HG02943 (cell line): ENCODE measurements around the gene CXCR5.
"Not testable (repeated sequence)": the region's sequence is repeated elsewhere in the genome, so short reads cannot be mapped to it uniquely, and the experiment has no call there.

Source experiments
- ATAC-seq: cut with Tn5 transposase; IDR thresholded peaks from one replicate; pipeline ENCODE4 v1.9.1; 2021; ENCODE audit warnings: mild to moderate bottlenecking, low read depth, moderate library complexity; ENCODE audit not compliant: unreplicated experiment

The CXCR5 gene, protein sequence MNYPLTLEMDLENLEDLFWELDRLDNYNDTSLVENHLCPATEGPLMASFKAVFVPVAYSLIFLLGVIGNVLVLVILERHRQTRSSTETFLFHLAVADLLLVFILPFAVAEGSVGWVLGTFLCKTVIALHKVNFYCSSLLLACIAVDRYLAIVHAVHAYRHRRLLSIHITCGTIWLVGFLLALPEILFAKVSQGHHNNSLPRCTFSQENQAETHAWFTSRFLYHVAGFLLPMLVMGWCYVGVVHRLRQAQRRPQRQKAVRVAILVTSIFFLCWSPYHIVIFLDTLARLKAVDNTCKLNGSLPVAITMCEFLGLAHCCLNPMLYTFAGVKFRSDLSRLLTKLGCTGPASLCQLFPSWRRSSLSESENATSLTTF

GRCh38 chr11:118883368-118884071, at the start of gene CXCR5:
CXCR5 (plus strand) TSS chr11:118883892; CDS start chr11:118883942, 50 bp downstream.
- no peak for ATAC-seq

DNA sequence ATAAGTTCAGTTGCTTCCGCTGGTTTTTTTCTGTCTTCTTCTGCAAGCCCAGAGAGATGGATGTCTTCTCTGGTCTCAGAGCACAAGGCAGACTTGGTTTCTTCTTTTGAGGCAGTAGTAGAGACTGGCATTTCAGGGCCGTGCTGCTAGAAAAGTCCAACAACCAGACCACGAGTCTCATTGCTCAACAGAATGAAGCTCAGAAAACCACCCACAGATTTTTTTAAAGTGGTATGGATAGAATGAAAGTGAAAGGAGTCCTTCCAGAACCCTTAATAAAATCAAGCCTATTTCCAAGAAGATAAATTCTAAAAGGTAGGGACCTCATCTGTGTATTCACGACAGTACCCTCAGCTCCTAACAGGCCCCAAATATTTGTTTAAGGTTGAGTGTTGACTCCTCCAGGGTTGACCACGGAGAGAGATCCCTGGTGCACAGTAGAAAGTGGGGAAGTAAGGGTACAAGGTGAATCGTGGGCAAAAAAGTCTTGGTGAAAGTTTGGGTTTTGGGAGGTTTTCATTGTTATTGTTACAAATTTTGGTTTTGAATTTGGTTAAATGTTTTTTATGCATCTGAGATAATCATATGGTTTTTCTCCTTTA, 49.2 kb upstream of the CXCR5 start:
- no peak for ATAC-seq

DNA sequence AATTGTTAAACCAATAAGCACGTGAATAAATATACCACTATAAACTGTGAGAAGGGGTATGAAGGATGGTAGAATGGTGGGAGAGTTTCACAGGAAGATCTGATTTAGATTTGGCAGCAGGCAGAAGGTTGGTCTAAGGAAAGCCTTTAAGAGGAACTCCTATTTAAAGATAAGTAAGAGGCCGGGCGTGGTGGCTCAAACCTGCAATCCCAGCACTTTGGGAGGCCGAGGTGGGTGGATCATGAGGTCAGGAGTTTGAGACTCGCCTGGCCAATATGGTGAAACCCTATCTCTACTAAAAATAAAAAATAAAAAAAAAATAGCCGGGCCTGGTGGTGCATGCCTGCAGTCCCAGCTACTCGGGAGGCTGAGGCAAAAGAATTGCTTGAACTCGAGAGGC, 45.8 kb upstream of the CXCR5 start:
- ATAC-seq: no peak

- no peak for ATAC-seq
Observed at GRCh38 chr11:118838905-118839553, 44.7 kb upstream of the CXCR5 start.

GRCh38 chr11:118841469-118842242, 42.0 kb upstream of the CXCR5 start:
- no peak for ATAC-seq

- no peak for ATAC-seq
Observed at GRCh38 chr11:118842369-118842768, 41.3 kb upstream of the CXCR5 start.

DNA sequence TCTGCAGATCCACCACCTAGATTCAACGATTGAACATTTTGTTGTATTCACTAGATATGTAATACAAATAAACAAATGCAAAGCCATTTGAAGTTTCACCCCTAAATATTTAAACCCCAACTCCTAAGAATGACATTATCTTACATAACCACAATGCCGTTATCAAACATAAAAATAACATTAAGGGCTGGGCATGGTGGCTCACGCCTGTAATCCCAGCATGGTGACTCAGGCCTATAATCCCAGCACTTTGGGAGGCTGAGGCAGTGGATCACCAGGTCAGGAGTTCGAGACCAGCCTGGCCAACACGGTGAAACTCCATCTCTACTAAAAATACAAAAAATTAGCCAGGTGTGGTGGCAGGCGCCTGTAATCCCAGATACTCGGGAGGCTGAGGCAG, 40.8 kb upstream of the CXCR5 start:
- ATAC-seq: not testable (repeated sequence)

DNA sequence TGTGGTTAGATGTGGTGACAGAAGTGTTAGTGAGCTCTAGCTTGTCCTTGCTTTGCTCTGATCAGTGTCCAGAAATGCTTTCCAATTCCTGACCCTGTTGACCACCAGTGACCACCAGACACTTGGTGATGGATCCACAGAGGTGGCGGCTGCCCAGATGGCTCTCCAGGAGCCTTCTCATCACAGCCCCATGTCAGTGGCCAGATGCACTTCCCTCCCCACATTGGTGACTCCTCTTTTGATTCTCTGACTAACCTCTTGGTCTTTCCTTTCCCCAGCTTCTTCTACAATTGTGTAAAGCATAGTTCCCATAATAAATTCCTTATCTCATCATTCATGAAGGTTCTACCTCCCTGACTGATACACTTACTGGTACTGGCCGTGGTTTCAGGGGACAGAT, 40.1 kb upstream of the CXCR5 start:
- no peak for ATAC-seq

DNA sequence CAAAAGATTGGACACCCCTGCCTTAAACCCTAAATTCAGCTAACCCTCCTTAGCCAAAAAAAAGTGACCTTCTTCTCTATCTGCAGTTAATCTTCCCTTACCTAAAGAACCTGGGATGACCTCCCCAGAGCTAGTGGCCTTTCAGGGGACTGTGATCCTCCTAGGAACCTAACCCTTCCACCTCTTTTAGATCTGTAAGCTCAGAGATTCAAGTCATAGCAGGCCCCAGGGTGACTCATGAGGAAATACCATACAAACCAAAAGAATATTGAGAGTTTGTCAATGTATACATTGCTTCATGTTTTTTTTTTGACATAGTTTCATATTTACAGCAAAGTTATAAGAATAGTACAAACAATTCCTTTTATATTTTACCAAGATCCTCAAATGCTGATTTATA, 38.3 kb upstream of the CXCR5 start:
- no peak for ATAC-seq

GRCh38 chr11:118846181-118846935, 37.3 kb upstream of the CXCR5 start:
- ATAC-seq: no peak

DNA sequence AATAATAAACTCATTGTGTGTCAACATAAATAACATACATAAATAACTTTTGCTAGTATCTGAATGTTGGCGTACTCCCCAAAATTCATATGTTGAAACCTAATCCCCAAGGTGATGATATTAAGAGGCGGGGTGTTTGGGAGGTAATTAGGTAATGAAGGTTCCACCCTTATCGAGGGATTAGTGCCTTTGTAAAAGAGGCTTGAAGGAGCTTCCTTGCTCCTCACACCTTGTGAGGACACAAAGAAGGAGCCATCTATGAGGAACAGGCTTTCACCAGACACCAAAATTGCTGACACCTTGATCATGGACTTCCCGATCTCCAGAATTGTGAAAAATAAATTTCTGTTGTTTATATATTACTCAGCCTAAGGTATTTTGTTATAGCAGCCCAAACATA, 33.9 kb upstream of the CXCR5 start:
- no peak for ATAC-seq

GRCh38 chr11:118851970-118852369, 31.7 kb upstream of the CXCR5 start:
- no peak for ATAC-seq

- ATAC-seq: no peak
Observed at GRCh38 chr11:118853678-118854077, 30.0 kb upstream of the CXCR5 start.

DNA sequence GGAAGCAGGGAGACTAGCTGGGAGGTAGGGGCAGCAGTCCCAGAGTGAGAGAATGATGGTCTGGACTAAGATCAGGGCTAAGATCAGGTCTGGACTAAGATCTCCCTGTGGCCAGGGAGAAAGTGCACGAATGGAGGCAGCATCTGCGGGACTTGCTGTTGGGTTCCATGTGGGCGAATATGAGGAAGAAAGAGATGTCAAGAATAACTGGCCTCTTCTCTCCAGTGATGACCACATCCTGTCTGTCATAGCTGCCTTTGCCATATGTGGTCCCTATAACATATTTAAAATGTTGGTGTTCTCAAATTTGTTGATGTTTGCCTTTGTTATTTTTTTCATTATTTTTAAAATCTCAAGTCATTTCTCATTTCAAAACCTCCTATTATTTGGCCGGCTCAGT, 27.4 kb upstream of the CXCR5 start:
- no peak for ATAC-seq

DNA sequence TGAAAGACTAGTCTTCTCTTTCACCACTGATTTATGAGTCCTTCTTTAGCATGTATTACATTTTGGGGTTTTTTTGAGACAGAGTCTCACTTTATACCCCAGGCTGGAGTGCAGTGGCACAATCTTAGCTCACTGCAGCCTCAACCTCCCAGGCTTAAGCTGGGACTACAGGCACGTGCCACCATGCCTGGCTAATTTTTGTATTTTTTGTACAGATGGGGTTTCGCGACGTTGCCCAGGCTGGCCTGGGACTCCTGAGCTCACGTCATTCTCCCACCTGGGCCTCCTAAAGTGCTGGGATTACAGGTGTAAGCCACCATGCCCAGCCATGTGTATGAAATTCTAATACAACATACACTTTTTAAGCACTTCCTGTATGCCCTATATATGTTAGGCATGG, 26.3 kb upstream of the CXCR5 start:
- ATAC-seq: no peak

- ATAC-seq: no peak
Observed at GRCh38 chr11:118859973-118860372, 23.7 kb upstream of the CXCR5 start.

DNA sequence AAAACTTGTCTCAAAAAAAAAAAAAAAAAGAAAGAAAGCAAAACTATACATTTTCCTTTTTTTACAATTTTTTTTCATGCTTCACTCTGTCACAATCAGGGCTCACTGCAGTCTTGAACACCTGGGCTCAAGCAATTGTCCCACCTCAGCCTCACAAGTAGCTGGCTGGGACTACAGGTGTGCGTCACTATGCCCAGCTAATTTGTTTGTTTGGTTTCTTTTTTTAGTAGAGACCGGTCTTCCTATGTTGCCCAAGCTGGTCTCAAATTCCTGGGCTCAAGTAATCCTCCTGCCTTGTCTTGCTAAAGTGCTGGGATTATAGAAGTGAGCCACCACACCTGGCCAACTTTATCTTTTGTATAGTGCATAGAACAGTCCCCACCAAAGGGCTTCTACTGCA, 15.0 kb upstream of the CXCR5 start:
- ATAC-seq: no peak

DNA sequence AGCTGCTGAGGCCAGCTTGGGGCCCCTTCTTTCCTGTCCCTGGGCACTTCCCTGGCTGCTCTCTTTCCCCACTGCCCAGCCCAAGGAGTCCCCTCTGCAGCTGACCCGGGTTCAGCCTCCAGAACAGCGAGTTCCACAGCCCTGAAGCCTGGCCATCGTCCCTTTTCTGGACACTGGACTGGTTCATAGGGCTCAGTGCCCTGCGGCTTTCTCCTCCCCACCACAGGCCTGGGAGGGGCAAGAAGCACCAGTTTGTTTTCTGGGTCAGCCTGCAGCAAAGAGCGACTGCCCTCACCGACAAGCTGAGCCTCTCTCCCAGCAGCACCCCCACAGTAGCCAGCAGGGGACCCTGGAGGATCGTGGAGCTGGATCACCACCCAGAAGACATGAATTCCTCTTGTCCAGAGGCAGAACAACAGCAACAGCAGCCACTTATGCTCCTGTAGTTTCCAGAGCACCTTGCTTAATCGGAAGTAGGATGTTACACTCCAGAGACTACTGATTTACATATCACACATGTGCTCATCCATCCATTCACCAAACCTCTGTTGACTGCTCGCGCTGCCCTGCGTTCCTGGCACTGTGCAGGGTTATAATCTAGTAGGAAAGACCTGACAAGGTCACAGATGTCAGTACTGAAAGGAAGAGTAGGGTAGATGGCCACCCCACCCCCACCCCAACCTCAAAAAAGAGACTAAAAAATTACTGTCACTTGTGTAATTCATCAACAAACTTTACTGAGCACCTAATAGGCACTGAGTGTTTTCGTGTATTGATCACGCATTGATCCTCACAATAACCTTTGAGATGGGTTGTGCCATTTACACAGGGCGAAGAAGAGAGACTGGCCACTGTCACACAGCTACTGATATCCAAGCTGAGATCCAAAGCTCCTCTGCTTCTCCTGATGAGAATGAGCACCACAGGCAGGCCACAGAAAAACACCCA, 13.0 kb upstream of the CXCR5 start:
- no peak for ATAC-seq

GRCh38 chr11:118872403-118872821, 11.3 kb upstream of the CXCR5 start:
- ATAC-seq: no peak
